HG03521 (cell line): ENCODE results near the gene NUTF2.
"Not testable (repeated sequence)": the region's sequence is repeated elsewhere in the genome, so short reads cannot be mapped to it uniquely, and the experiment has no call there.

ENCODE experiments used
- ATAC-seq: cut with Tn5 transposase; IDR thresholded peaks from one replicate; pipeline ENCODE4 v1.9.1; 2021; ENCODE audit warnings: mild to moderate bottlenecking, moderate library complexity; ENCODE audit not compliant: unreplicated experiment

The NUTF2 gene

DNA sequence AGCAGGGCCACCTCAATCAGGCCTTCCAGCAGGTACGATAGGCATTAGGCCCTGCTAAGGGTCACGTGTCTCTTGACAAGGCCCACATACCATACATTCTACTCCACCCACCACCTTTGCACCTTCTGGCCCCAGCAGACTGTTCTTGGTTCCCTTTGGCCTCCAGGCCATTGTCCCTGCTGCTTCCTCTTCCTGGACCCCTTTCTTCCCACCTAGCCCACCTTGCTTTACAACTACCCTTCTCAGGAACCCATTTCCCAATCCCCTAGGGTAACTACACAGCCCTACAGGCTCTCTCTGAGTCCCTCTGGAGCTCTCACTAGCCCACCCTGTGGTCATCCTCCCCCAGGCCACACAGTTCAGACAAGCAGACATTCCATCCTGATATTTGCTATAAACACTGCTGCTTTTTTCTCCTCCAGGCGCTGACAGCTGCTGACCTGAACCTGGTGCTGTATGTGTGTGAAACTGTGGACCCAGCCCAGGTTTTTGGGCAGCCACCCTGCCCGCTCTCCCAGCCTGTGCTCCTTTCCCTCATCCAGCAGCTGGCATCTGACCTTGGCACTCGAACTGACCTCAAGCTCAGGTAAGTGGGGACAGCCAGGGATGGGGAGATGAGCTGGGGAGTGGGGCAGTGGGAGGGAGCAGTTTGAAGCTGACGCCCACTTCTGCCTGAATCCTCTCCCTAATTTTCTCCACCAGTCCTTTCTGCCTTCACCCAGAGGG lies 36.6 kb downstream of the NUTF2 start:
- no peak for ATAC-seq

DNA sequence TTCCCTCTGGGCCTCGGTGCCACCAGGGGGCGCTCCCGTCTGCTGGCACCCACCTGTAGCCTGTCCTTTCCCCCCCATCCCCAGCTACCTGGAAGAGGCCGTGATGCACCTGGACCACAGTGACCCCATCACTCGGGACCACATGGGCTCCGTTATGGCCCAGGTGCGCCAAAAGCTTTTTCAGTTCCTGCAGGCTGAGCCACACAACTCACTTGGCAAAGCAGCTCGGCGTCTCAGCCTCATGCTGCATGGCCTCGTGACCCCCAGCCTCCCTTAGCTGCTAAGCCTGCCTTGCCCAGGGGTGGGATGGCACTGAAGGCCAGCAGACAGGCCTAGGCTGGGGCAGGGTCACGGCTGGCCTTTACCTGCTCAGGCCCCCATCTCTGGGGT lies 37.1 kb downstream of the NUTF2 start:
- ATAC-seq = no peak

DNA sequence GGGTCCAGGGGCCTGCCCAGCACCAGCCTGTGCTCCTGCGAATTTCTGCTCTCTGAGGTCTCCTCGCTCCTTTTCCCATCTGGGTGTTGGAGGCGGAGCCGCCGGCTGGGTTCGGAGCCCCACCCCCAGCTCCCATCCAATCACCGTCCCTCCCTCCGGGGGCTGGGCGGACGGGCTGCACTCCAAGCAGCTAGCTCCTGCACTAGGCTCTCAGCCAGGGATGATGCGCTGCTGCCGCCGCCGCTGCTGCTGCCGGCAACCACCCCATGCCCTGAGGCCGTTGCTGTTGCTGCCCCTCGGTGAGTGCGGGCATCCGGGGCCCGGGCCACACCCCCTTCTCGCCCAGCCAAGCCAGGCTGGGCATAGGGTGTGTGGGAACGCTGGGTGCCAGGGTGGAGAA lies 38.0 kb downstream of the NUTF2 start, which contains the start of gene NRN1L:
NRN1L (plus strand) TSS at position 202 of the 400 bp plus-strand sequence; CDS start at position 221, 19 bp downstream.
- no peak for ATAC-seq

DNA sequence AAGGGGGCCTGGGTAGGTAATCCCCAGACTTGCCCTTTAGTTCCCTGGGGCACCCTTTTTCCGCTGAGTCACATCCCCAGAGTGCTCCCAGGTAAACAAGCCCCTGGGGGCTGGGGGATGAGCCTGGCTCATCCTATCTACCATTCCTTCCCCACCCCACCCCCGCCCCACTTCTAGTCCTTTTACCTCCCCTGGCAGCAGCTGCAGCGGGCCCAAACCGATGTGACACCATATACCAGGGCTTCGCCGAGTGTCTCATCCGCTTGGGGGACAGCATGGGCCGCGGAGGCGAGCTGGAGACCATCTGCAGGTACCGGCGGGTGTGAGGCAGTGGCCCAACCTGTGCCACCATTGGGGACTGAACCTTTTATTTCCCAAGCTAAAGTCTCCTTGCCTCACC lies 38.8 kb downstream of the NUTF2 start:
- ATAC-seq = no peak

DNA sequence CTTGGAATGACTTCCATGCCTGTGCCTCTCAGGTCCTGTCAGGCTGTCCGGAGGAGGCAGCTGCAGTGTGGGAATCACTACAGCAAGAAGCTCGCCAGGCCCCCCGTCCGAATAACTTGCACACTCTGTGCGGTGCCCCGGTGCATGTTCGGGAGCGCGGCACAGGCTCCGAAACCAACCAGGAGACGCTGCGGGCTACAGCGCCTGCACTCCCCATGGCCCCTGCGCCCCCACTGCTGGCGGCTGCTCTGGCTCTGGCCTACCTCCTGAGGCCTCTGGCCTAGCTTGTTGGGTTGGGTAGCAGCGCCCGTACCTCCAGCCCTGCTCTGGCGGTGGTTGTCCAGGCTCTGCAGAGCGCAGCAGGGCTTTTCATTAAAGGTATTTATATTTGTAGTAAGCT lies 39.2 kb downstream of the NUTF2 start:
- ATAC-seq = no peak

DNA sequence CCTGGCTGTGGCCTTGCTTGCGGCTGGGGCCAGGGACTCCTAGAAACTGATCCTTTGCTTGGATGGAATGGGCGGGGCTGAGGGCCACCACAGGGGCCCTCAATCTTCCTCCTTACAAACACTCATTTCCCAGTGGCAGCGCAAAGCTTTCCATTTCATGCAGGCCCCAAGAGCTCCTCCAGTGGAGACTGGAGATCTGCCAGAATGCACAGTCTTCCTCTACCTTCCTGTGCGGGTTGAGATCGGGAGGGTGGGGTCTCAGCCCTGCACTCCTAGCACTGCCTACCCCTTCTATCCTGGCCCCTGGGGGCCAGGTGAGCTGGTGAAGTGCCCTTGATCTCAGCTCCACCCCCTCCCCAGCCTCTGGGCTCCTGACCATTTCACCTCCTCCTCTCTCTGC lies 39.7 kb downstream of the NUTF2 start:
- no peak for ATAC-seq

DNA sequence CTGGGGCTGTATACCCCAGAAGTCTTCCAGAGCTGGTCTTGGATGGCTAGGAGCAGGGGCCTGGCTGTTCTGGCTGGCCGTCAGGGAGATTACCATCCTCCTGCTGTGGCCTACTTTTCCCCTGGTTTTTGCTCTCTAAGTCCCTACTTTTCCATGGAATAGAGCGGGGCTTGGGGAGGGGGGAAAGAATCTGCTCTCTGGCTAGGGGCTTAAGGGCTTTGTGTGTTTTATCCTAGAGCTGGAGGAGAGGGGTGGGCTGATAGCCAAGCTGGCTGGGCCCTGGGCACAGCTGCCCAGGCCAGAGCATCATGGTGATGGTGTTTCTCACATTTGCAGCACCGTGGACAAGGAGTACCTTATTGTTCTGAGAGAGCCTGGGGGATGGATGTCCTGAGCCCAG lies 41.6 kb downstream of the NUTF2 start:
- ATAC-seq = no peak

DNA sequence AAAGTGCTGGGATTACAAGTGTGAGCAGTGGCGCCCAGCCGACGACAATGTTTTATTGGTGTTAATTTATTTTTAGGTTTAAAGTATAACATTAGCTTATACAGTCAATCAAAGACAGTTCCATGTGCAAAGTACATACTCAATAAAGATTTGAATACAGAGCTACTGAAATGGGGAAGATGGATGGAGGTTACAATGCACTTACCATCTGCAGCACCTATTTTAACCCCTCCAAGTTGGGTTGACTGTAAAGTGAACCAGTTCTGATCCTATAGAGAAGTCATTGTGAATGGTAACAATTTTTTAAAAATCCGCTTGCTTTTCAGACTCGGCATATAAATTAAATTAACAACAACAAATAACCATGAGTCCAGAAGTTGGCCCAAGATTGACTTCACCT lies 45.6 kb downstream of the NUTF2 start:
- no peak for ATAC-seq

DNA sequence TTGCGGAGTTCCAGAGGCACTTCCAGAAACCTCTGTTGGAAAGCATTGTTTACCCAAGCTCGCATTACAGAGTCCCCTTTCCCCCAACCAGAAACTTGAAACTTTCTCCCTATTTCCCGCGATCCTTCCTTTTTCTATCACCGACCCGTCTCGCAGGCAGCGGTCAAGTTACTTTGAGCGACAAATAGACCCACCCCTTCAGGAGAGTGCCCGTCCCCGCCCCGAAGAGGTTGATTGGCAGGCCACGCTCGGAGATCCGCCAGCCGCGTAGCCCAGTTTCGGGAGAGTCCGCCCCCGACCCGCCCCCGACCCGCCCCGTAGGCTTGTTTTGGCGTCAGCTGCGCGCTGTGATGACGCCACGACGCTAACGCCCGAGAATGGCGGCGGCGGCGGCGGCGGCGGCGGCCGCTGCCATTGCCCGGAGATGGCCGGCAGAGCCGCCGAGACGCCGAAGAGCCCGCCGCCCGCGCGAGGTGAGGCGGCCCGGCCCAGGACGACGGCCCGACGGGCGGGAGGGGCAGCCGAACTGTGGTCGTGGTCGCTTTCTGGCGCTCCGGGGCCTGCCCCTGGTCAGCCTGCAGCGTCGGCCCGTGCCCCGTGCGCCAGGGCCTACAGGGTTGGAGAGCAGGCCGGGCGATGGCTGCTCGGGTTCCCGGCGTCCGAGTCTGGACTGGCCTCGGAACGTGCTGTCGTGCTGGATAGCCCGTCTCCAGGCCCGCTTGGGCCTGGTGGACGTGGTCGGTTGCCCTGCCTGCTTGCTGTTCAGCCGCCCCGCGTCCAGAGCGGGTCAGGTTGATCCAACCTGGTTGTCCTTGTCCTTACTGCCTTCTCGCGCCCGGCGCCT lies 46.4 kb downstream of the NUTF2 start, which contains the start of gene PSKH1:
PSKH1 (plus strand) TSS at position 356 of the 844 bp plus-strand sequence. CDS start 15,496 bp downstream, outside the sequence.
- peak; percentile 92 for ATAC-seq

DNA sequence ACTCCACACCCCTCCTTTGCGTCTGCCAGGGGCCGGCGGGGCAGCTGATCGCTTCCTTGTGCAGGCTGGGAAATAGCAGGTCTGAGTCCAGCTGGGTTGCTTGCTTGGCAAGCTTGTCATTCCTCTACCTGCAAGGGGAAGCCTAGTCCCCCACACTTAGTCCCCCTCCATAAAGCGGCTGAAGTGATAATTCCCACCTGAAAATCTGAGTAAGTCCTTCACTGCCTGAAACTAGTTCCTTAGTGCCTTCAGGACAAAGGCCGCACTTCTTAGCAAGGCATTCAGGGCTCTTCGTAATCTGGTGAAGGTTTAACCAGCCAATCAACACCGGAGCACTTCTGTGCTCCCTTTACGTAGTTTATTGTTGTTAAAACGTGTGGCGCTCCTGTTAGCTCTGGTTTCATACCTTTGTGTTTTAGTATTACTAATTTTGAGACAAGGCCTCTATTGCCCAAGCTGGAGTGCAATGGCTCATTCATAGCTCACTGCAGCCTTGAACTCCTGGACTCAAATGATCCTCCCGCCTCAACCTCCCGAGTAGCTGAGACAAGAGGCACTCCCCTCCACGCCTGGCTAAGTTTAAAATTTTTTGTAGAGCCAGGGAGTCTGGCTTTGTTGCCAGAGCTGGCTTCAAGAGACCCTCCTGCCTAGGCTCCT lies 47.1 kb downstream of the NUTF2 start:
- no peak for ATAC-seq

DNA sequence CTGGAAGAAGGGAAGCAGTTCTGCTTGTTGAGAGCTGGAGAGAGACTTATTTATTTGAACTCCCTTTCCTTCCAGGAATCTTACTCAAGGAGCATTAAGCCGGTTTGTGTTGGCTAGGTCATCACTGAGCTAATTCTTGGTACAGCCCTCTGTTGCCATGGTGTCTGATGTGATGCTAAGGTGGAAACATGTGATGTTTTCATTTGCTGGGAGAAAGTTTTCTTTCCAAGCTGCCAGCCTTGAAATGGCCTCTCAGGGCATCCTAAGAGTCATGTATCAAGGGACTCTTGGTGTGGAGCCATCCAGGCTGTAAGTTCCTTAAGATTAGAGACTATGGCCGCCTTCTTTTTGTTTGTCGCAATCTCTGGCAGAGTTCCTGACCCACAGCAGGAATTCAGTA lies 50.5 kb downstream of the NUTF2 start:
- ATAC-seq = no peak

DNA sequence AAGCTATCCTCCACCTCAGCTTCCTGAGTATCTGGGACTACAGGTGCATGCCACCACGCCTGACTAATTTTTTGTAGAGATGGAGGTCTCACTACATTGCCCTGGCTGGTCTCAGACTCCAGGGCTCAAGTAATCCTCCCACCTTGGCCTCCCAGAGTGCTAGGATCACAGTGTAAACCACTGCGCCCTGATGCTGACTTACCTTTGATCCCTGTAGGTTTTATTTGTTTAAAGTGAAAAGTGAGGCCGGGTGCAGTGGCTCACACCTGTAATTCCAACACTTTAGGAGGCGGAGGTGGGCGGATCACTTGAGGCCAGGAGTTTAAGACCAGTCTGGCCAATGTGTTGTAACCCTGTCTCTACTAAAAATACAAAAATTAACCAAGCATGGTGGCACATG lies 55.0 kb downstream of the NUTF2 start:
- ATAC-seq = no peak

DNA sequence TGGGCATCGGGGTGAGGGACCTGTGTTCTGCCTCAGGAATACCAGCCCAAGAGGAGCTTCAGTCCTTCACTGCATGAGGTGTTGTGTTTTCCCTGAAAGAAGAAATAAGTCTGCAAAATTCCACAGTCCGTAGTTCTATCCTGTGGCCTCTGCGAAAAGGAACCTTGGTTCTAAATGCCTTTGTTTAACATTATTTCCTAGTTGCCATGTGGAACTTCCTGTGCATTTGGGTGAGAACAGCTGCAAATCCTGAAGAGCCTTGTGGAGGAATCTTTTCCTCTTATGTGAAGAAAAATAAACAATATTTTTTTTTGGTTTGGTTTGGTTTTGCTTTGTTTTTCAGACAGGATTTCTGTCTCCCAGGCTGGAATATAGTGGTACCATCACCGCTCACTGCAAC lies 56.1 kb downstream of the NUTF2 start:
- ATAC-seq = no peak

DNA sequence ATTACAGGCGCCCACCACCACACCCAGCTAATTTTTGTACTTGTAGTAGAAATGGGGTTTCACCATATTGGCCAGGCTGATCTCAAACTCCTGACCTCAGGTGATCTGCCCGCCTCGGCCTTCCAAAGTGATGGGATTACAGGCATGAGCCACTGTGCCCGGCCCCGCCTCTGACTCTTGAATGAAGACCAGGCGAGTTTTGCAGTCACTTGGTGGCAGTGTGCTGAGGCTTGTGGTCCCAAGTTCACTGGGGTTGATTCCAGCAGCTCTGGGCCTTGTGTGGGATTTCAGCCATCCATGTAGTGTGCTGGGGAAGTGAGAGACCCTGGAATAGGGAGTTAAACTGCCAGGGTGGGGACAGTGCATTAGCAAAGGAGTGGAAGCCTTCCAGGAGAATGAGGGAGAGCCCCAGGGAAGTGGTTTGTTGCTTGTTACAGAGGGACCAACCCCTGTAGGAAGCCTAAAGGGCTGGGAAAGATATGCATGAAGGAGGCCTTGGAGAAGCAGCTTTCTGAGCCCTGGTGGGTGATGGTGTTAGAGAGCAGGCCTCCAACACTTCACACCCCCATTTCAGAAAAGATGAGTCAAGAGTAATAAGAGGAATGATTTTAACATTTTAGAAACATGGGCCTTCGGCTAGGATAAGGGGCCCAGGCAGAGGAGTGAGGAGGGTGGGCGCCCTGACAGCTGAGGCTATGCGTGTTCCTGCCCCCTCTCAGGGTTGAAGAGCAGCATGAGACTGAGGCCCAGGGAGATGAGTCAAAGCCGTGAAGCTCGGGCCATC lies 60.9 kb downstream of the NUTF2 start:
- ATAC-seq = no peak

DNA sequence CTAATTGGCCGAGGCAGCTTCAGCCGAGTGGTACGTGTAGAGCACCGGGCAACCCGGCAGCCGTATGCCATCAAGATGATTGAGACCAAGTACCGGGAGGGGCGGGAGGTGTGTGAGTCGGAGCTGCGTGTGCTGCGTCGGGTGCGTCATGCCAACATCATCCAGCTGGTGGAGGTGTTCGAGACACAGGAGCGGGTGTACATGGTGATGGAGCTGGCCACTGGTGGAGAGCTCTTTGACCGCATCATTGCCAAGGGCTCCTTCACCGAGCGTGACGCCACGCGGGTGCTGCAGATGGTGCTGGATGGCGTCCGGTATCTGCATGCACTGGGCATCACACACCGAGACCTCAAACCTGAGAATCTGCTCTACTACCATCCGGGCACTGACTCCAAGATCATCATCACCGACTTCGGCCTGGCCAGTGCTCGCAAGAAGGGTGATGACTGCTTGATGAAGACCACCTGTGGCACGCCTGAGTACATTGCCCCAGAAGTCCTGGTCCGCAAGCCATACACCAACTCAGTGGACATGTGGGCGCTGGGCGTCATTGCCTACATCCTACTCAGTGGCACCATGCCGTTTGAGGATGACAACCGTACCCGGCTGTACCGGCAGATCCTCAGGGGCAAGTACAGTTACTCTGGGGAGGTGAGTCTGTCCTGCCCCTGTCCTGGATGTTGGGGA lies 62.5 kb downstream of the NUTF2 start:
- ATAC-seq = no peak

DNA sequence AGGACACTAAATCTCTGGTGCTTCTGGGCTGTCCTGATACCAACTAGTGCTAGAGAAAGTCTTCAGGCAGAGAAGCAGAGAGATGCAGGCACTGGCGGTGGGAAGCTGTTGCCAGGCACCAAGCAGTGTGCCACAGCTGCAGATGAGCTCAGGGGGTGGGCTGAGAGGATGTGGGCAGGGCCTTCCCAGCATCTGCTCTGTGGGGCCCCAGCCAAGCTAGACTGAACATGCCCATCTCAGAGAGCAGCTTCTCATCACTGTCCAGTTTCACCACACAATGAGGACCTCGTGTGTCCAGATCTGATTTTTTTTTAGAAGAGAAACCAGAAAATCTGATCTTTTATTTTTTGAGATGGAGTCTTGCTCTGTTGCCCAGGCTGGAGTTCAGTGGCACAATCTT lies 63.4 kb downstream of the NUTF2 start:
- no peak for ATAC-seq

DNA sequence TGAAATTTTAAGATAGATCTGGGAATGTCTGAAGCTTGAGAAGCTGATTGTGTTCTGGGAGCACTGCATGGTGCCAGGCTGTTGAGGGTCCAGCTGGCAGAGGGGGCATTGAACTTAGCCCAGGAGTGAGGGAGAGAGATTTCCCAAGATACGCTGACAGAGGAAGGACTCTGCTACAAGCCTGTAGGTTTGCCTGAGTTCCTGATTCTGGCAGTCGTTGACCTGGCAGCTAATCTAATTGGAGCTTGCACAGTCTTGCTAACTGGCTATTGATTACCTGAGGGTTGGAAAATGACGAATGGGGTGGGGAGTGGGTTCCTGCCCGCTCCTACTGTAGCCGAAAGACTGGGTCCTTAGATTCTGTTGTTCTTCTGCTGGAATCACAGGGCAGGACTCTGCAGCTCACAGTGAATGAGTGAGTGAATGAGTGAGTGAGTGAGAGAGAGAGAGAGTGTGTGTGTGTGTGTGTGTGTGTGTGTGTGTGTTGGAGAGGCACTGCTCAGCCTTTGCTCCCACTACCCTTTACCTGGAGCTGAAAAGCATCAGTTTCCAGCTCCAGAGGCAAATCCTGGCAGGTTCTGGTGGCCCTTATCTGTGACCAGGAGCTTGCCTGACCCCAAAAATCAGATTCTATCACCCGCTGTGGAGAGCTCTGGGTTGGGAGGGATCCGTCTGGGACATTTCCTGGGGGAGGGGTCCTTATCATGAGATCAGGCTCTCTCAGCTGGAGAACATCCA lies 68.2 kb downstream of the NUTF2 start:
- no peak for ATAC-seq

DNA sequence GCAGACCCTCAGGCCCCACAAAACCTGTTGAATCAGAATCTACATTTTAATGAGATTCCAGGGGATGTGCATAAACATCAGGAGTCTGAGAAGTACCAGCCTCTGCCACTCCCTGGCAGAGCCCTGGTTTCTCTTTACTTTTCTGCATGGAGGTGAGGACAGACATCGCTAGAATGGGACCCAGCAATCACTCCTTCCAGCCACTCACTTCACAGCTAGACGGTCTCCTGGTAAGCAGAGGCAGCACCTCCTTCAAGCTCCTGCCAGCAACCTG lies 68.7 kb downstream of the NUTF2 start:
- ATAC-seq = not testable (repeated sequence)

DNA sequence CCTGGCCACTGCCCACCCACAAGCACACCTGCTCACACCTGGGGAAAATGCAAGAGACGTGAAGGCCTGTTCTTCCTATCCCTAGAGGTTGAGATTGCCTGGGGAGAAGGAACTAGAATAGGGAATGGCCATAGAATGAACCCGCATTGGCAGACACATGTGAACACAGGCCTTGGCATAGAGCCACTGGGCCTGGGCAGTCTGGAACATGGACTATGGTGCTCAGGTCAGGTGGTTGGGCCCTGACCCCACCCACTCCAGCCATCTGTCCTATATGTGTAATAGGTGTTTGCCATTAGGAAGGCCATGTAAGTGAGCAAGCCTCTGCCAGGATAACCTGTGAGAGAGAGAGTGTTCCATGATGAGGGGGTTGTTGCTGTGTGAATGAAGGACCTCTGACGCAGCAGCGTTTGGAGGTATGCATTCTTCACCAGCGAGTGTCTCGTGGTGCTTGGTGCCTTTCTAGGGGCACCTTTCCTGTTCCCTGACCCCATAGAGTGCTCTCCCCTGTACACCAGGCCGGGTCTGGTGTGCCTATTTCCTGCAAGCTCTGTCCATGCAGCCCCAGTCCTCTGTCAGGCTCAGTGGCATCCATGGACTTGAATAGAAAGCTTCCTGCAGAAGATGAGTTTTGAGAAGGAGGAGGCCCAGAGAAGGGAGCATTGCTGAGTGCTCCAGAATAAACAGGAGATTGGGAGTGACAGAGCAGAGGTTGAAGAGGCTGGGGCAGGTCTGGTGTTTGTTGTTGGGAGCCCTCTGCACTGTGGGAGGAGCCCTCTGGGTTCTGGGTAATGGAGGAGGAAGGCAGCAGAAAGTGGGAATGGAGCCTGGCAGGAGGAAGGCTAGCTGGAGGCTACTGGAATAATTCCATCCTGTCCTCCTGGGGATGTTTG lies 69.3 kb downstream of the NUTF2 start:
- no peak for ATAC-seq
